Suprapubic skin (tissue), 4 donors: ENCODE data around the gene IL1RAPL2. TPM values are rescaled to one million over a fixed set of nuclear protein-coding genes. Genes with fewer than 3 reads are reported as not detected.

Experiments
- DNase-seq, 2 donors: peaks; one replicate each; pipeline ENCODE4 v3.0.0-alpha.2; 2019; ENCODE audit warnings: low spot score in 2 of 2
- H3K27ac ChIP-seq: fragments of 200-600 bp; sonication (generic); one replicate; pipeline ENCODE4 v1.5.1; 2019
- H3K27me3 ChIP-seq: fragments of 200-600 bp; sonication (generic); one replicate; pipeline ENCODE4 v1.5.1; 2019
- H3K36me3 ChIP-seq: fragments of 200-600 bp; sonication (generic); one replicate; pipeline ENCODE4 v1.5.1; 2019
- H3K4me1 ChIP-seq: fragments of 200-600 bp; sonication (generic); one replicate; pipeline ENCODE4 v1.5.1; 2019
- H3K4me3 ChIP-seq: fragments of 200-600 bp; sonication (generic); one replicate; pipeline ENCODE4 v1.5.1; 2019; ENCODE audit warnings: mild to moderate bottlenecking
- H3K9me3 ChIP-seq: fragments of 200-600 bp; sonication (generic); one replicate; pipeline ENCODE4 v1.5.1; 2019
- CTCF ChIP-seq, 2 donors: fragments of 200-600 bp in 1 of 2; fragments of 450-650 bp in 1 of 2; sonication (generic) in 1 of 2; IDR thresholded peaks; one replicate each; pipeline ENCODE4 v1.5.1; 2016 to 2019; ENCODE audit warnings: antibody characterized with exemption in 2 of 2, mild to moderate bottlenecking in 1 of 2, moderate library complexity in 1 of 2
- EP300 ChIP-seq: sonication (generic); formaldehyde crosslinking; IDR thresholded peaks from one replicate; pipeline ENCODE4 v1.6.1; 2017; ENCODE audit warnings: antibody characterized with exemption
- POLR2A ChIP-seq, 2 donors: fragments of 450-650 bp; IDR thresholded peaks; one replicate each; pipeline ENCODE4 v1.6.1; 2017; ENCODE audit warnings: antibody characterized with exemption in 2 of 2, mild to moderate bottlenecking in 2 of 2, moderate library complexity in 2 of 2
- POLR2AphosphoS5 ChIP-seq, 3 donors: sonication (generic); formaldehyde crosslinking; IDR thresholded peaks; one replicate each; pipeline ENCODE4 v1.6.1; 2017; ENCODE audit warnings: antibody characterized with exemption in 3 of 3
- WGBS: methylation state at CpG from one replicate; pipeline ENCODE4 v1.1.5; 2018; 5-methylcytosine and 5-hydroxymethylcytosine counted together
- total RNA-seq, 4 donors: library from RNA; depleted of rRNA; stranded (reverse); fragments of >200 nt; gene quantifications; one replicate each; pipeline ENCODE4 v1.1.0, GENCODE V29; 2016

Gene IL1RAPL2
- total RNA-seq, 4 donors from 2014 or later, result 0.21 to 0.42 (median 0.25) TPM; not detected in 1

DNA sequence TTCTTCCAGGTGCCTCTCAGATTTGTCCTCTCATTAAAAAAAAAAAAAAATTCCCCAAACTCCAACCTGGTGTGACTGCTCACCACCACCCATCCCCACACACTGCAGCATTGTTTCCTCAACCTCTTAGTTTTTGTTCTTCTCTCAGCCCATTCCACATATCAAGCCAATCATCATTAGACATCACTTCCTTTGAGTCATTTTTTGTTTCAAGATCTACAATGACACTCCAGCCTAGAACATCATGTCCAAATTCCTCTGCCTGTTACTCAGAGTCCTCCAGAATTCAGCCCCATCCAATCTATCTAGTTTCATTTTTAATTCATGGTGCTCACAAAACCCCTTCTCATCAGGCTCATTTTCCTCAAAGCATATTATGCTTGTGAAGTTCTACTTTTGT, 917.0 kb downstream of the IL1RAPL2 start:
- H3K27ac ChIP-seq, result no peak overlapping the region
- DNase-seq, result no peak
- no peaks in the 10 kb centered on the region for H3K4me1 ChIP-seq
- H3K9me3 ChIP-seq, result no peaks in the 10 kb centered on the region
- no peak overlapping the region for H3K4me3 ChIP-seq
- H3K27me3 ChIP-seq, result no peaks in the 10 kb centered on the region
- no peaks in the 10 kb centered on the region for H3K36me3 ChIP-seq
- TF ChIP-seq EP300 (no peak), CTCF (IDR thresholded peaks at IDR 0.05) (no peak), POLR2A (IDR thresholded peaks at IDR 0.05) (no peak), POLR2AphosphoS5 (IDR thresholded peaks at IDR 0.05) (no peak)

DNA sequence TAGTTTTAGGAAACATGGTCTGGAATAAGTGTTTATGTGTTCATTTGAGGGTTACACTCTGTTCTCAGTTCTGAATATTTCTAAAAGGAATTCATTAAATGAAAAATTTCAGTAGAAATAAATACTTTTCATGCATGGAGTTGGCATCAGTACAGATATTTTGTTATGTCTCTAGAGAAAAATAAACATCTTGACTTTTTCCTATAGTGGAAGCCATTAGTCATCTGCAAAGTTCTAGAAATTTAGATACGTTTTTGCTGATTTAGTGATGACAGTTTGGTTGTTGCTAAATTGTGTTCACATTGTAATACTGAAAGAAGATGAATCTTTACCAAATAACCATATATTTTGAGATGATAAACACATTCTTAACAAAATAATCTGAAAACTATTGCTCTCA, 922.7 kb downstream of the IL1RAPL2 start:
- Histone ChIP-seq H3K9me3 (no peaks in the 10 kb centered on the region), H3K27me3 (no peaks in the 10 kb centered on the region), H3K4me3 (no peak overlapping the region), H3K27ac (no peak overlapping the region), H3K36me3 (no peaks in the 10 kb centered on the region), H3K4me1 (no peaks in the 10 kb centered on the region)
- 13% methylated on average over 1 of the region's 1 CpG for WGBS
- DNase-seq, result no peak
- TF ChIP-seq EP300 (no peak), POLR2A (IDR thresholded peaks at IDR 0.05) (no peak), POLR2AphosphoS5 (IDR thresholded peaks at IDR 0.05) (no peak), CTCF (IDR thresholded peaks at IDR 0.05) (no peak)

DNA sequence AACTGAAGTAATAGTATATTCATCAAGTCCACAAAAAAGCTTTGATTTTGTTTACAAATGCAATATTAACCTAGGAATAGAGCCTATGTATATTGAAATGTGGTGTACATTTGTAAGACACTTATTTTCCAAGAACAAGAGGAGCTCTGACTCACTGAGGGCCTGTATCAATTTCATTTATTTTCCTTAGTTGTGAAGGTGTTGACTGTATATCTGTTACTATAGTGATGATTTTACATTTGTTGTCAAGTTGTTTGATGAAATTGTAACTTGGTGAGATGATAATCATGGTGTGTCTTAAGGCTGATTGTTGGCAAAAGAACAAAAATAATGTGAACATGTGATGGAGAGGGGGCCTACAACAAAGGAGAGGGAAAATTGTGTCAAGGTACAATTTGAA, 929.4 kb downstream of the IL1RAPL2 start:
- Histone ChIP-seq H3K4me3 (no peak overlapping the region), H3K27ac (no peak overlapping the region), H3K27me3 (no peaks in the 10 kb centered on the region), H3K9me3 (no peaks in the 10 kb centered on the region), H3K36me3 (no peaks in the 10 kb centered on the region), H3K4me1 (no peaks in the 10 kb centered on the region)
- TF ChIP-seq CTCF (IDR thresholded peaks at IDR 0.05) (no peak), POLR2A (IDR thresholded peaks at IDR 0.05) (no peak), POLR2AphosphoS5 (IDR thresholded peaks at IDR 0.05) (no peak), EP300 (no peak)
- DNase-seq, result no peak

- no peak for DNase-seq
- Histone ChIP-seq H3K36me3 (no peaks in the 10 kb centered on the region), H3K9me3 (no peaks in the 10 kb centered on the region), H3K27ac (no peak overlapping the region), H3K4me1 (no peaks in the 10 kb centered on the region), H3K4me3 (no peak overlapping the region), H3K27me3 (no peaks in the 10 kb centered on the region)
- WGBS, result 84% methylated on average over 1 of the region's 1 CpG
- no peak for TF ChIP-seq EP300
- no peak for TF ChIP-seq POLR2AphosphoS5 (IDR thresholded peaks at IDR 0.05)
- TF ChIP-seq POLR2A (IDR thresholded peaks at IDR 0.05), result no peak
- TF ChIP-seq CTCF (IDR thresholded peaks at IDR 0.05), result no peak
Observed at GRCh38 chrX:105502336-105502735, 936.3 kb downstream of the IL1RAPL2 start.

- no peak for DNase-seq
- TF ChIP-seq CTCF (IDR thresholded peaks at IDR 0.05), result no peak
- no peak for TF ChIP-seq POLR2A (IDR thresholded peaks at IDR 0.05)
- TF ChIP-seq POLR2AphosphoS5 (IDR thresholded peaks at IDR 0.05), result no peak
- no peak for TF ChIP-seq EP300
- 43% methylated on average over 1 of the region's 1 CpG for WGBS
Observed at GRCh38 chrX:105515561-105515960, 949.6 kb downstream of the IL1RAPL2 start.

More at GRCh38 chrX:105515561-105515960, 949.6 kb downstream of the IL1RAPL2 start:
- Histone ChIP-seq H3K4me3 (no peak overlapping the region), H3K9me3 (no peaks in the 10 kb centered on the region), H3K4me1 (no peaks in the 10 kb centered on the region), H3K27ac (no peak overlapping the region), H3K27me3 (no peaks in the 10 kb centered on the region), H3K36me3 (no peaks in the 10 kb centered on the region)
